ENCODE results near the gene MMAA.
"Not testable (repeated sequence)": the region's sequence is repeated elsewhere in the genome, so short reads cannot be mapped to it uniquely, and the experiment has no call there.

MMAA gene

GRCh38 chr4:145639186-145639698 is 20.1 kb downstream of the MMAA start:
- no peak for TF ChIP-seq CTCF (conservative IDR thresholded peaks at IDR 0.05; ENCODE audit: low read length)
- DNase-seq (ENCODE audit: low read depth): no peak
- no peak overlapping the region for H3K4me3 ChIP-seq (ENCODE audit: low read length)

- peak; percentile 72 for DNase-seq (ENCODE audit: low read depth)
- not testable (repeated sequence) for H3K4me3 ChIP-seq (ENCODE audit: low read length)
Measured at GRCh38 chr4:145640236-145640635, 21.1 kb downstream of the MMAA start.

- no peak overlapping the region for H3K4me3 ChIP-seq (ENCODE audit: low read length)
- no peak for TF ChIP-seq CTCF (conservative IDR thresholded peaks at IDR 0.05; ENCODE audit: low read length)
- no peak for DNase-seq (ENCODE audit: low read depth)
Measured at GRCh38 chr4:145643295-145643694, 24.1 kb downstream of the MMAA start.

GRCh38 chr4:145644699-145645098 is 25.5 kb downstream of the MMAA start:
- DNase-seq (ENCODE audit: low read depth): no peak
- no peak overlapping the region for H3K4me3 ChIP-seq (ENCODE audit: low read length)
- TF ChIP-seq CTCF (conservative IDR thresholded peaks at IDR 0.05; ENCODE audit: low read length): peak; percentile 14; the same call in 1 of the 2 replicates

GRCh38 chr4:145656156-145656555 is 37.0 kb downstream of the MMAA start:
- H3K4me3 ChIP-seq (ENCODE audit: low read length): no peak overlapping the region
- TF ChIP-seq CTCF (conservative IDR thresholded peaks at IDR 0.05; ENCODE audit: low read length): no peak
- DNase-seq (ENCODE audit: low read depth): no peak

- TF ChIP-seq CTCF (conservative IDR thresholded peaks at IDR 0.05; ENCODE audit: low read length): no peak
- H3K4me3 ChIP-seq (ENCODE audit: low read length): no peak overlapping the region
- DNase-seq (ENCODE audit: low read depth): no peak
Measured at GRCh38 chr4:145660064-145660463, 40.9 kb downstream of the MMAA start.

GRCh38 chr4:145663194-145663593 is 44.0 kb downstream of the MMAA start:
- no peak overlapping the region for H3K4me3 ChIP-seq (ENCODE audit: low read length)
- no peak for TF ChIP-seq CTCF (conservative IDR thresholded peaks at IDR 0.05; ENCODE audit: low read length)
- no peak for DNase-seq (ENCODE audit: low read depth)

GRCh38 chr4:145665773-145666172 is 46.6 kb downstream of the MMAA start:
- H3K4me3 ChIP-seq (ENCODE audit: low read length): no peak overlapping the region
- TF ChIP-seq CTCF (conservative IDR thresholded peaks at IDR 0.05; ENCODE audit: low read length): no peak
- DNase-seq (ENCODE audit: low read depth): peak; percentile 15

All from AG10803 (cell line).